ENCODE results near the gene IMPA2. TPM values are rescaled to one million over a fixed set of nuclear protein-coding genes. Genes with fewer than 3 reads are reported as not detected.

IMPA2 gene
- total and polyA plus RNA-seq, 2 of the 13 experiments (the other 11 are each of a cell fraction or from before 2014, with no cell fraction given) = 37.8 to 71.8 TPM

- TF ChIP-seq RBAK (CRISPR knock-in tag; IDR thresholded peaks at IDR 0.05) (peak; percentile 95), HNRNPK (IDR thresholded peaks at IDR 0.05; ENCODE audit: low read depth, low read length, poor library complexity, severe bottlenecking) (no peak)
Observed at GRCh38 chr18:11974741-11975325, 6.5 kb upstream of the IMPA2 start.

DNA sequence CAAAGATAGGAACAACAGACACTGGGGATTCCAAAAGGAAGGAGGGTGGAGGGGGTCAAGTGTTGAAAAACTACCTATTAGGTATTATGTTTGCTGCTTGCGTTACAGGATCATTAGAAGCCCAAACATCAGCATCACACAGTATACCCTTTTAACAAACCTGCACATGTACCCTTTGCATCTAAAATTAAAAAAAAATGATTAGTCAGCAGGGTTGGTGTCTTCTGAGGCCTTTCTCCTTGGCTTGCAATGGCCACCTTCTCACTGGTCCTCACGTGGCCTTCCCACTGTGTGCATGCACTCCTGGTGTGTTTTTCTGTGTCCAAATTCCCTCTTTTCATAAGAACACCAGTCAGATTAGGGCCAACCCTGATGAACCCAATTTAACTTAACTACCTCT lies 5.6 kb upstream of the IMPA2 start:
- ChIA-PET CTCF (ENCODE audit: low intra/inter-chr PET ratio, low total read pairs) (no interaction called here), POLR2A (no interaction called here)
- H3K27ac ChIP-seq (ENCODE audit: extremely low read length, insufficient read depth, low read length) = no peak overlapping the region
- DNase-seq (ENCODE audit: low spot score) = no peak
- intact Hi-C loops (cut with micrococcal nuclease; ENCODE audit: unreplicated experiment) (no loop called here), in situ Hi-C loops (cut with HindIII; ENCODE audit: extremely low pct_ligation_motif_present, low pct_unique_long_range_greater_than_20kb) (no loop called here)
- no peak for FAIRE-seq
- H4K20me1 ChIP-seq (ENCODE audit: insufficient read depth, low read length) = no peaks in the 10 kb centered on the region
- no peaks in the 10 kb centered on the region for H3K27me3 ChIP-seq (ENCODE audit: control insufficient read depth in 1 of 2, insufficient read depth in 2 of 2, low read length in 2 of 2)
- H3K36me3 ChIP-seq (replicated peaks in 1 of 2; ENCODE audit: control insufficient read depth in 1 of 2, insufficient read depth in 2 of 2, low read length in 2 of 2) = no peaks in the 10 kb centered on the region
- no peak overlapping the region for H3K4me2 ChIP-seq (ENCODE audit: low read depth, low read length)
- ATAC-seq = no peak
- H3K9me3 ChIP-seq (ENCODE audit: low read length) = no peaks in the 10 kb centered on the region
- WGBS (ENCODE audit: low lambda C conversion rate) = 50% methylated on average over 2 of the region's 2 CpGs
- no peak overlapping the region for H3K9ac ChIP-seq (ENCODE audit: insufficient read depth, low read depth, low read length)
- H3K4me1 ChIP-seq (ENCODE audit: insufficient read depth, low read length) = peaks cover 28% of the 10 kb centered on the region
- TF ChIP-seq MAFK (conservative IDR thresholded peaks at IDR 0.05 in 1 of 2, IDR thresholded peaks at IDR 0.05 in 1 of 2; ENCODE audit: low read length in 2 of 2) (peak; percentile 82 to 90), ATM (IDR thresholded peaks at IDR 0.05; ENCODE audit: borderline replicate concordance) (no peak), CBX2 (IDR thresholded peaks at IDR 0.05; ENCODE audit: low read depth, low read length) (no peak), CBX2 (CRISPR knock-in tag; IDR thresholded peaks at IDR 0.05; ENCODE audit: low read depth) (no peak), RXRA (CRISPR knock-in tag; IDR thresholded peaks at IDR 0.05) (no peak), NFIB (CRISPR knock-in tag; IDR thresholded peaks at IDR 0.05; ENCODE audit: borderline replicate concordance) (no peak), ZSCAN29 (CRISPR knock-in tag; conservative IDR thresholded peaks at IDR 0.05) (no peak), MAFF (IDR thresholded peaks at IDR 0.05; ENCODE audit: low read depth, low read length) (peak; percentile 78)
- BruUV-seq (replicated peaks) = no TSS peak
- H3K4me3 ChIP-seq (replicated peaks in 1 of 3; ENCODE audit: insufficient read depth in 1 of 3, low read depth in 2 of 3, low read length in 3 of 3) = no peak overlapping the region
- no peaks in the 10 kb centered on the region for H3K79me2 ChIP-seq (ENCODE audit: insufficient read depth, low read length)
- H2AFZ ChIP-seq (ENCODE audit: low read length) = no peak overlapping the region

More at GRCh38 chr18:11974741-11975325, 6.5 kb upstream of the IMPA2 start:
- H3K27ac ChIP-seq (ENCODE audit: extremely low read length, insufficient read depth, low read length) = no peak overlapping the region
- DNase-seq (ENCODE audit: low spot score) (no peak), FAIRE-seq (no peak), ATAC-seq (no peak)
- ChIA-PET CTCF (ENCODE audit: low intra/inter-chr PET ratio, low total read pairs) (no interaction called here), POLR2A (no interaction called here)
- no peaks in the 10 kb centered on the region for H3K79me2 ChIP-seq (ENCODE audit: insufficient read depth, low read length)
- no peak overlapping the region for H3K9ac ChIP-seq (ENCODE audit: insufficient read depth, low read depth, low read length)
- no peaks in the 10 kb centered on the region for H3K27me3 ChIP-seq (ENCODE audit: control insufficient read depth in 1 of 2, insufficient read depth in 2 of 2, low read length in 2 of 2)
- no TSS peak for BruUV-seq (replicated peaks)
- H3K4me1 ChIP-seq (ENCODE audit: insufficient read depth, low read length) = peaks cover 24% of the 10 kb centered on the region
- H4K20me1 ChIP-seq (ENCODE audit: insufficient read depth, low read length) = no peaks in the 10 kb centered on the region
- no peak overlapping the region for H2AFZ ChIP-seq (ENCODE audit: low read length)
- H3K4me2 ChIP-seq (ENCODE audit: low read depth, low read length) = no peak overlapping the region
- in situ Hi-C loops (cut with HindIII; ENCODE audit: extremely low pct_ligation_motif_present, low pct_unique_long_range_greater_than_20kb) = no loop called here
- H3K9me3 ChIP-seq (ENCODE audit: low read length) = no peaks in the 10 kb centered on the region
- intact Hi-C loops (cut with micrococcal nuclease; ENCODE audit: unreplicated experiment) = no loop called here
- no peak overlapping the region for H3K4me3 ChIP-seq (replicated peaks in 1 of 3; ENCODE audit: insufficient read depth in 1 of 3, low read depth in 2 of 3, low read length in 3 of 3)
- 48% methylated on average over 4 of the region's 5 CpGs for WGBS (ENCODE audit: low lambda C conversion rate)
- H3K36me3 ChIP-seq (replicated peaks in 1 of 2; ENCODE audit: control insufficient read depth in 1 of 2, insufficient read depth in 2 of 2, low read length in 2 of 2) = no peaks in the 10 kb centered on the region

Data from HepG2 (cell line).